ENCODE measurements around the gene DHRS9.

- TF ChIP-seq POLR2A (IDR thresholded peaks at IDR 0.05), result no peak
- TF ChIP-seq, protein P1, sequence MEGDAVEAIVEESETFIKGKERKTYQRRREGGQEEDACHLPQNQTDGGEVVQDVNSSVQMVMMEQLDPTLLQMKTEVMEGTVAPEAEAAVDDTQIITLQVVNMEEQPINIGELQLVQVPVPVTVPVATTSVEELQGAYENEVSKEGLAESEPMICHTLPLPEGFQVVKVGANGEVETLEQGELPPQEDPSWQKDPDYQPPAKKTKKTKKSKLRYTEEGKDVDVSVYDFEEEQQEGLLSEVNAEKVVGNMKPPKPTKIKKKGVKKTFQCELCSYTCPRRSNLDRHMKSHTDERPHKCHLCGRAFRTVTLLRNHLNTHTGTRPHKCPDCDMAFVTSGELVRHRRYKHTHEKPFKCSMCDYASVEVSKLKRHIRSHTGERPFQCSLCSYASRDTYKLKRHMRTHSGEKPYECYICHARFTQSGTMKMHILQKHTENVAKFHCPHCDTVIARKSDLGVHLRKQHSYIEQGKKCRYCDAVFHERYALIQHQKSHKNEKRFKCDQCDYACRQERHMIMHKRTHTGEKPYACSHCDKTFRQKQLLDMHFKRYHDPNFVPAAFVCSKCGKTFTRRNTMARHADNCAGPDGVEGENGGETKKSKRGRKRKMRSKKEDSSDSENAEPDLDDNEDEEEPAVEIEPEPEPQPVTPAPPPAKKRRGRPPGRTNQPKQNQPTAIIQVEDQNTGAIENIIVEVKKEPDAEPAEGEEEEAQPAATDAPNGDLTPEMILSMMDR (IDR thresholded peaks at IDR 0.05), result no peak
Measured at GRCh38 chr2:169091256-169091655, 21.9 kb downstream of the DHRS9 start.
